Loucy (cell line): Measurements from ENCODE around the gene AATK.

Experiments used
- H2AFZ ChIP-seq: fragments of 200-600 bp; sonication (generic); 2 replicates; pipeline ENCODE4 v1.6.0; 2016; ENCODE audit warnings: antibody characterized with exemption, mild to moderate bottlenecking, low read length, moderate library complexity
- H3F3A ChIP-seq: fragments of 200-600 bp; 2 replicates; pipeline ENCODE4 v1.6.0; 2016; ENCODE audit warnings: antibody characterized with exemption, low read depth, mild to moderate bottlenecking
- H3K27me3 ChIP-seq: fragments of 200-600 bp; sonication (generic); 2 replicates; pipeline ENCODE4 v1.6.1; 2014; ENCODE audit warnings: low read length, mild to moderate bottlenecking; ENCODE audit not compliant: insufficient read depth, poor library complexity, severe bottlenecking
- H3K36me3 ChIP-seq: fragments of 200-600 bp; sonication (generic); 2 replicates; pipeline ENCODE4 v1.6.1; 2016; ENCODE audit warnings: low read length; ENCODE audit not compliant: insufficient read depth
- H3K4me1 ChIP-seq: fragments of 200-600 bp; sonication (generic); 2 replicates; pipeline ENCODE4 v1.5.1; 2014; ENCODE audit warnings: low read length, mild to moderate bottlenecking; ENCODE audit not compliant: insufficient read depth, poor library complexity, severe bottlenecking
- H3K4me2 ChIP-seq: fragments of 200-600 bp; sonication (generic); 2 replicates; pipeline ENCODE4 v1.6.0; 2014; ENCODE audit warnings: antibody characterized with exemption, low read length, low read depth, mild to moderate bottlenecking; ENCODE audit not compliant: poor library complexity, severe bottlenecking
- H3K4me3 ChIP-seq: fragments of 200-600 bp; sonication (generic); 2 replicates; pipeline ENCODE4 v1.5.1; 2014; ENCODE audit warnings: low read length, mild to moderate bottlenecking, mixed read lengths; ENCODE audit not compliant: poor library complexity, severe bottlenecking
- H3K79me2 ChIP-seq: fragments of 200-600 bp; sonication (generic); 2 replicates; pipeline ENCODE4 v1.6.1; 2014; ENCODE audit warnings: low read length; ENCODE audit not compliant: insufficient read depth
- H3K9ac ChIP-seq: fragments of 200-600 bp; sonication (generic); 2 replicates; pipeline ENCODE4 v1.6.0; 2014; ENCODE audit warnings: mild to moderate bottlenecking, low read depth, low read length, moderate library complexity; ENCODE audit not compliant: poor library complexity, severe bottlenecking
- H3K9me2 ChIP-seq: fragments of 200-600 bp; sonication (generic); replicated peaks from 2 replicates; pipeline ENCODE4 v1.6.1; 2016; ENCODE audit warnings: low read depth, low read length, mixed read lengths
- H3K9me3 ChIP-seq: fragments of 200-600 bp; sonication (generic); 2 replicates; pipeline ENCODE4 v1.6.1; 2014; ENCODE audit warnings: mild to moderate bottlenecking, antibody characterized with exemption, low read length, low read depth; ENCODE audit not compliant: insufficient read depth
- H4K20me1 ChIP-seq: fragments of 200-600 bp; sonication (generic); 2 replicates; pipeline ENCODE4 v1.6.0; 2014; ENCODE audit warnings: antibody characterized with exemption, low read length, mild to moderate bottlenecking; ENCODE audit not compliant: insufficient read depth, poor library complexity, severe bottlenecking
- EZH2phosphoT487 ChIP-seq: fragments of 200-600 bp; IDR thresholded peaks from 2 replicates; pipeline ENCODE4 v1.6.1; 2018; ENCODE audit warnings: antibody characterized with exemption, mild to moderate bottlenecking, moderate library complexity, borderline replicate concordance
- TF ChIP-seq, protein P1 (sequence below): fragments of 200-600 bp; sonication (generic); conservative IDR thresholded peaks from 2 replicates; pipeline ENCODE4 v1.5.1; 2014; ENCODE audit warnings: mild to moderate bottlenecking, antibody characterized with exemption, low read length

Gene AATK

DNA sequence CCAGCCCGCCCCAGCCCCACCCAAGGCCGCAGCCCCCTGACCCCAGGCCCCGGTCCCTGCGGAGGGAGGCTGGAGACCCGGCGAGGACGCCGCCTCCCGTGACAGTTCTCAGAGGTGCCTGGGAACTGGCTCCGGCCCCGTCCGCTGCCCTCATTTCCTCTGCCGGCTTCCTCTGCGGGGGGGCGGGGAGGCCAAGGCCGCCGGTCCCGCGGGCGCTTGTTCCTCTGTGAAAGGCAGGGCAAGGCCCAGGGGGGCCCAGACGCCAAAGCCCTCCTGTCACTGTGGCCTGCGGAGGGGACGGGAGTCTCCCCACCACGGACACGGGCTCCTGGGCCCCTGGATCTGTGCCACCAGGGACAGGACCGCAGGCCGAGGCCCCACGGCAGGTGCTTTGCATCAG is 5.7 kb downstream of the AATK start:
- H3K4me3 ChIP-seq: no peak overlapping the region
- no peak overlapping the region for H3K4me2 ChIP-seq
- no peaks in the 10 kb centered on the region for H3K79me2 ChIP-seq
- no peaks in the 10 kb centered on the region for H3K36me3 ChIP-seq
- H3K27me3 ChIP-seq: no peaks in the 10 kb centered on the region
- H3K9me3 ChIP-seq: no peaks in the 10 kb centered on the region
- no peak overlapping the region for H2AFZ ChIP-seq
- TF ChIP-seq, protein P1, sequence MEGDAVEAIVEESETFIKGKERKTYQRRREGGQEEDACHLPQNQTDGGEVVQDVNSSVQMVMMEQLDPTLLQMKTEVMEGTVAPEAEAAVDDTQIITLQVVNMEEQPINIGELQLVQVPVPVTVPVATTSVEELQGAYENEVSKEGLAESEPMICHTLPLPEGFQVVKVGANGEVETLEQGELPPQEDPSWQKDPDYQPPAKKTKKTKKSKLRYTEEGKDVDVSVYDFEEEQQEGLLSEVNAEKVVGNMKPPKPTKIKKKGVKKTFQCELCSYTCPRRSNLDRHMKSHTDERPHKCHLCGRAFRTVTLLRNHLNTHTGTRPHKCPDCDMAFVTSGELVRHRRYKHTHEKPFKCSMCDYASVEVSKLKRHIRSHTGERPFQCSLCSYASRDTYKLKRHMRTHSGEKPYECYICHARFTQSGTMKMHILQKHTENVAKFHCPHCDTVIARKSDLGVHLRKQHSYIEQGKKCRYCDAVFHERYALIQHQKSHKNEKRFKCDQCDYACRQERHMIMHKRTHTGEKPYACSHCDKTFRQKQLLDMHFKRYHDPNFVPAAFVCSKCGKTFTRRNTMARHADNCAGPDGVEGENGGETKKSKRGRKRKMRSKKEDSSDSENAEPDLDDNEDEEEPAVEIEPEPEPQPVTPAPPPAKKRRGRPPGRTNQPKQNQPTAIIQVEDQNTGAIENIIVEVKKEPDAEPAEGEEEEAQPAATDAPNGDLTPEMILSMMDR: no peak
- TF ChIP-seq EZH2phosphoT487: no peak
- H3F3A ChIP-seq: no peaks in the 10 kb centered on the region
- H3K9ac ChIP-seq: no peak overlapping the region
- no peaks in the 10 kb centered on the region for H3K4me1 ChIP-seq
- no peaks in the 10 kb centered on the region for H3K9me2 ChIP-seq
- H4K20me1 ChIP-seq: no peaks in the 10 kb centered on the region

DNA sequence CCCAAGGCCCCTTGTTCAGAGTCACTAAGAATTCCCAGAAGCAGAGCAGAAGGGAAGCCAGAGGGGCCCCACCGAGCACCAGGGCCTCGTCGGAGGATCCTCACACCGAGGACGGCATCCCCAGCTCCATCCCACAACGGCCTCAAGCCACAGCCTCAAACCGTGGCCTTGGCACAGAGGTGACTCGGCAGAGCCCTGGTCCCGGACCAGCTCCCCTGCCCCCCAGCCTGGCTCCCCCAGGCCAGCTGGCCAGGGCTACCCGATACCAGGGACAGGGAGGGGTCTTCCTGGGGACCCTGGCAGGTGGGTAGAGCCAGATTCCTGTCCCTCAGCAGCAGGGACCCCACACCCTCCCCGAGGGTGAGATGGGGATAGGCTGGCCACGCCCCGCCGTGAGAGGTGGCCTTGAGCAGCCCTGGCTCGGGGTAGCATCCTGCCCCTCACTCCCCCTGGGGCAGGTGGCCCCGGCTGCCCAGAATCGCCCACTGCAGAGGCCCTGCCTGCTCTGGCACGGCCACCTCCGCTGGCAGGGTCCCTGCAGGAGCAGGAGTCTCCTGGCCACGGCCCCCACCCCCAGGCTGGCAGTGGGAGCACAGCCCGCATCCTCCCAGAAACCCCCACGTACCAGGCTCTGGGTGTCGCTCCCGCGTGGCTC is 6.3 kb downstream of the AATK start:
- Histone ChIP-seq H3K4me3 (no peak overlapping the region), H3K9me3 (no peaks in the 10 kb centered on the region), H3K9me2 (no peaks in the 10 kb centered on the region), H3K4me2 (no peak overlapping the region), H3K36me3 (no peaks in the 10 kb centered on the region), H3K9ac (no peak overlapping the region), H3K27me3 (no peaks in the 10 kb centered on the region), H3K79me2 (no peaks in the 10 kb centered on the region), H4K20me1 (no peaks in the 10 kb centered on the region), H2AFZ (no peak overlapping the region), H3K4me1 (no peaks in the 10 kb centered on the region), H3F3A (no peaks in the 10 kb centered on the region)
- TF ChIP-seq, protein P1: no peak
- TF ChIP-seq EZH2phosphoT487: no peak

DNA sequence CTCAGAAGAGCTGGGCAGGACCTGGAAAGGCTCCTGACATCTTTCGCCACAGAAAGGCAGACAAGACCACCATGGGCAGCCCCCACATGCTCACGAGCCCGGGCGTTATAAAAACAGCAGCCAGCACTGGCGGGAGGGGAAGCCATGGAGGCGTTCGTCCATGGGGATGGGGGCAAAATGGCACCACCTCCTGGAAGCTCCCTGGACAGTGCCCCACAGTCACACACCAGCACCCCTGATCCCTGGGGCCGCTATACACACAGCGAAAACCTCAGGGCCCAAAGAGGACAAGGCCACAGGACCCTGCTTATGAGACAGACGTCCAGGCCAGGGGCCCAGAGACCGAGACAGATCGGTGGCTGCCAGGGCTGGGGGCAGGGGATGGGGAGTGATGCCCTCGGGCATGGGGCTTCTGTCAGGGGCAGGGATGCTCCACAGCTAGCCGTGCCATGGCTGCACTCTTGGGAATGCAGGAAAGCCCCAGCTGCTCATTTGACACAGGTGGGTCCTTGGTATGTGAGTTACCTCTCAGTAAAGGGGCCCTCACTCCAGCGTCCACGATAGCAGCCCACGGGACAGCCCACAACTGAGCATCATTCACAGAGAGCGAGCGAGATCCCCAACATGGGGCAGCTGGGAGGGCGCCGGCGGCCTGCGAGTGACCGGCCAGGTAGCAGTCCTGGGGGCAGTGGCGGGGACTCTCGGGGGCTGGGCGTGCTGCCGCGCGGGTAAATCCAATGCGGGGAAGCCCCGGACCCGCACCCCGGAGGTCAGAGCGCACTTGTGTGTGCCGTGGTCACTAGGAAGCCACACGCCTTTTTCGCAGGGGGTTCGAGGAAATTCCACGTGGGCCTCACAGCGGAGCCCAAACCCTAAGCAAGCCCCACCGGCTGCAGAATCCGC is 7.1 kb downstream of the AATK start:
- Histone ChIP-seq H3K9me3 (no peaks in the 10 kb centered on the region), H3K9ac (no peak overlapping the region), H3K27me3 (no peaks in the 10 kb centered on the region), H3K9me2 (no peaks in the 10 kb centered on the region), H3F3A (no peaks in the 10 kb centered on the region), H3K4me3 (no peak overlapping the region), H4K20me1 (no peaks in the 10 kb centered on the region), H3K79me2 (no peaks in the 10 kb centered on the region), H3K4me1 (no peaks in the 10 kb centered on the region), H3K4me2 (no peak overlapping the region), H2AFZ (no peak overlapping the region), H3K36me3 (no peaks in the 10 kb centered on the region)
- TF ChIP-seq EZH2phosphoT487: no peak
- TF ChIP-seq, protein P1: no peak
